GM12891 (cell line): ENCODE results near the gene THAP10.

Source experiments
- DNase-seq: peaks from one replicate; pipeline ENCODE4 v3.0.0; 2011; ENCODE audit warnings: low spot score; ENCODE audit not compliant: insufficient read length
- FAIRE-seq: peaks from 2 replicates; lab custom pipeline; 2011; peaks lifted over from hg19 to GRCh38; lab: Jason Lieb, UNC
- PAX5 ChIP-seq: IDR thresholded peaks from 2 replicates; pipeline ENCODE4 v1.6.1; 2011; ENCODE audit warnings: low read length, moderate library complexity, mild to moderate bottlenecking; ENCODE audit not compliant: insufficient read depth, severe bottlenecking
- POLR2A ChIP-seq: IDR thresholded peaks from 2 replicates; pipeline ENCODE4 v1.6.1; 2011; ENCODE audit warnings: low read depth, low read length, control low read depth
- POLR2AphosphoS5 ChIP-seq: IDR thresholded peaks from 2 replicates; pipeline ENCODE4 v1.6.1; 2011; ENCODE audit warnings: low read depth, low read length, control low read depth
- POU2F2 ChIP-seq: IDR thresholded peaks from 2 replicates; pipeline ENCODE4 v1.6.1; 2011; ENCODE audit warnings: low read depth, mild to moderate bottlenecking, control low read depth, low read length, moderate library complexity
- SPI1 ChIP-seq: IDR thresholded peaks from 2 replicates; pipeline ENCODE4 v1.6.1; 2011; ENCODE audit warnings: low read depth, low read length, control low read depth
- TAF1 ChIP-seq: IDR thresholded peaks from 2 replicates; pipeline ENCODE4 v1.6.1; 2011; ENCODE audit warnings: low read depth, low read length, control low read depth

THAP10 gene

DNA sequence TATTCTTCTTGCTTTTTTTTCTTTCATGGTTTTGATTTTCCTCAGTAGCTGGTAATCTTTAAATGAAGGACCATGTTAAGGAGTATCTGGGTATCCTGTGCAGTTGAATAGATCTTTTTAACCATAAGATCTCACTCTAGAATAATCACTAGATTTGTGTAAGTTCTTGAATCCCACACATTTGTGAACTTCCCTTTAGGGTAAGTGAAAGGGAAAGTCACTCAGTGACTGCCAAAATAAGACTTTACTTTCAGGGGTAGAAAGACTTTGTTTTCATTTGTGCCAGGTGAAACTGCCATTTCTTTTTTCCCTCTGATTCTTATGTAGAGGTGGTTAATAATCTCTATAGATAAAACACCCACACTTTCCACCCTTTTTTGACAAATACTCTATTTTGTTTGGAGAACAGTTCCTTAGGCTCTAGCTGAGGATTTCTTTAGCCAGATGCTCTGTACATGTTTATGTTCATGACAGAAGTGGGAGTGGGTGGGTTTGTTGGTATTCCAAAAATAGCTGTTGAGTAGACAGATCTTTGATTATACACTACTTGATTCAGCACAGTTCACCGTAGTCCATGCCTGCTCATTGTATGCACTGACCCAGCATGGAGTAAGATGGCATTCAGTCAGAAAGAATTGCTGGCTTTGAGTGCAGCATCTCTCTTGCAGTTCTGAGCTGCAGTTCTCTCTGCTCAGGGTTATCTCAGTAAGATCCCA is 28.9 kb upstream of the THAP10 start:
- FAIRE-seq (peak; percentile 54), DNase-seq (no peak)
- TF ChIP-seq SPI1 (no peak), POLR2A (no peak), TAF1 (no peak), POU2F2 (no peak), POLR2AphosphoS5 (no peak), PAX5 (no peak)

DNA sequence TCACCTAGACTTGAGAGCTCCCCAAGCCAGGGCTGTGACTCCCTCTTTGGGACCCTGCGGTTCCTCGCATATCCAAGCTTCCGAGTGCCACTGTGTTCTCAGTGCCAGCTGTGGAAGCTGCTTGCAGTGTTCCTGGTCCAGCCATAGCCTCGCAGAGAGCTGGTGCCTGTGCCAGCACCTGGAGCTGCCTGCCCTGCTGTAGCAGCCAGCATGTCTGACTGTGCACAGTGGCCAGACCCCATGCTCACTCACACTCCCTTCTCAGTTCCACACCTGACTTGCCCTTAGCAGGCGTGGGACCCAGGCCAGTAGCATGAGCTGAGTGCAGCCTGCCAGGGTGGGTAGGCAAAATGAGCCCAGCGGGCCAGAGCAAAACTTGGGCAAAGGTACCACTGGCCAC is 25.7 kb upstream of the THAP10 start:
- no peak for DNase-seq
- FAIRE-seq, result no peak
- TF ChIP-seq PAX5, result no peak

DNA sequence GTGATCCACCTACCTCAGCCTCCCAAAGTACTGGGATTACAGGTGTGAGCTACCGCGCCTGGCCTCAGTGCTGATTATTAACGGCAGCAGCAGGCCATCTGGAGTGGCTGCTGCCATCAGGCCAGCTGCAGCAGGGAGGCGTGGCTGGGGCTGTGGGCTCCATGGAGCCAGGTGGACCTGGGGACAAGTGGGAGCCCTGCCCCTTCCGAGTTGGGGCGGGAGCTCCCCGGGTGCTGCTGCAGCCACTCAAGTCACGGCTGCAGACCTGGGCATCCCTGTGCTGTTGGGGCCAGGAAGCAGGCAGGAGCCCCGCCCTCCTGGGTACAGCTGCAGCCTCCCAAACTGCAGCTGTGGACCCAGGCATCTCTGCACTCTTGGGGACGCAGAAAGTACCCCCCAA is 24.3 kb upstream of the THAP10 start:
- DNase-seq, result no peak
- FAIRE-seq, result no peak
- TF ChIP-seq POLR2A, result no peak
- no peak for TF ChIP-seq POLR2AphosphoS5
- no peak for TF ChIP-seq SPI1
- TF ChIP-seq POU2F2, result no peak
- no peak for TF ChIP-seq TAF1
- TF ChIP-seq PAX5, result no peak

DNA sequence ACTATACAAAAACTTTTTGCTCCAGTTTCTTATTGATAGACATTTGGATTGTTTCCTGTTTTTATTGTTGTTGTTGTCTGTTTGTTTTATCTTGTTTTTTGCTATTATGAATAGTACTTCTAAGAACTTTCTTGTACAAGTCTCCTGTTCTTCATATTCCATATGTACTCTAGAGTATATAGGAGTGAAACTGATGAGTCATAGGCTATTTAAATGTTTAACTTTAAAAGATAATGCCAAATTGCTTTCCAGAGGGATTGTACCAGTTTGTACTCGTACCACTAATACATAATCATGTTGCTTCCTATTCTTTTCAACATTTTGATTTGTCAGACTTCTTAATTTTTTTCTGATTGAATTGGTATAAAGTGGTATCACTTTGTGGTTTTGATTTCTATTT is 20.0 kb upstream of the THAP10 start:
- DNase-seq (no peak), FAIRE-seq (no peak)
- TF ChIP-seq TAF1 (no peak), SPI1 (no peak), PAX5 (no peak), POU2F2 (no peak)

DNA sequence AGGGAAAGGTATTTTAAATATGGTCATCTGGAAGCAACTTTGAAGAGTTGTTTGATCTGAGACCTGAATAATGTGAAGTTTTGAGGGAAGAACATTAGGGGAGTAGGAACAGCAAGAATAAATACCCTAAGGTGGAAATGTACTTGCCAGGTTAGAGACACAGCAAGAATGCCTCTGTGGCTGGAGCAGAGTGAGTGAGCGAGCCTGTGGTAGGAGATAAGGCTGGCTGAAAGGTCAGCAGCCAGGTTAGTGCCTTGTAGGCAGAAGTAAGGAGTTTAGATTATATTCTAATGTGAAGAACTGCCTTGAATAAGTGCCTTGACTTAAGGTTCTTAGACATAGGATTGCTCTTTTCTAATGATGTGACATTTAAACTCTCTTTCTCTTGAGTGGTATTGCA is 18.7 kb upstream of the THAP10 start:
- FAIRE-seq (no peak), DNase-seq (no peak)
- TF ChIP-seq TAF1 (no peak), POU2F2 (no peak), POLR2A (no peak), PAX5 (no peak), POLR2AphosphoS5 (no peak), SPI1 (no peak)

DNA sequence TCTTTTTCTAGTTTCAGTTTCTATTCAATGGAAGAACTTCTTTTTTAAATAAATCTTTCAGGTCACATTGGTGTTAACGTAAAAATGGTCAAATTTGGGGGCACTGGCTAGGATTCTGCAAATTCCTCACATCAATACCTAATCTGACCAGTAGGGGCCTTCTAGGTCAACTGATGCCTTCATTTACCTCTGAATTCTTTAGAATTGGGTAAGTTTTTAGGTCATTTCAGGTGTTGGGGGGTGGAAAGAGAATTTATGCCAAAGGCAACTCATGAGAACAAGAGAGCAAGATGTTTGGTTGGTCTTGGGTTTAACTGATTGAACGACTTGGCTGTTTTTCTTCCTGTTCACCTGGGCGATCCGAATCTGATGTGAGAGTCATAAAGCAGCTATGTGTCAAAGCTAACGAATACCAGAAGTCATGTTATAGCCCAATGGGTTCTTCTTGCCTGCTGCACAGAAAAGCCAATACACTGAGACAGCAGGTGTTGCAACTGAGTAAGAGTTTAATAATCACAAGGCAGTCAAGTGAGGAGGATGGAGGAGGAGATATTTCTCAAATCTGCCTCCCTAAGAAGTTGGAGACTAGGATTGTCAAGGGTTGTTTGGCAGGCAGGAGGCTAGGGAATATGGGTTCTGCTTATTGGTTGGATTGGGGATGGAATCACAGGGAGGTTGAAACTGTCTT is 15.7 kb upstream of the THAP10 start:
- FAIRE-seq (no peak), DNase-seq (no peak)
- no peak for TF ChIP-seq SPI1
- TF ChIP-seq PAX5, result no peak
- no peak for TF ChIP-seq TAF1
- TF ChIP-seq POU2F2, result no peak
- no peak for TF ChIP-seq POLR2AphosphoS5
- no peak for TF ChIP-seq POLR2A

DNA sequence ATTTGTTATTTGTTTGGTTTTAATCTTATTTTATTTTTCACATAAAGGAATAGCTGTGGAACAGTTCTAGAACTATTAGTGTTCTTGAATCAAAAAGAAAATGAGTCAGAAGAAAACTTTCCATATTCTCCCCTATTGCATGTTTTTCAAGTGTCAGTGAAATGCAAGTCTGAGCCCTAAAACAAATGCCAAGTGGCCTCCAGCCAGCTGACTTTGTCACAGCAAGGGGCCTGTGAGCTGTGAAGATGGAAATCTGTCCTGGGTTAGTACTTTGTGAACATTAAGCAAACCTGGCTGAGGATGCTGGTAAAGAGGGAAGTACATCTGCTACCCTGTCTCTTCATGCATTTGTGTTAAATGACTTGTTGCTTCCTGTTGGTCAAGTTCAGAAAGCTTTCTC is 14.6 kb upstream of the THAP10 start:
- FAIRE-seq (no peak), DNase-seq (no peak)
- TF ChIP-seq TAF1 (no peak), SPI1 (no peak), POU2F2 (no peak), POLR2AphosphoS5 (no peak), POLR2A (no peak), PAX5 (no peak)

DNA sequence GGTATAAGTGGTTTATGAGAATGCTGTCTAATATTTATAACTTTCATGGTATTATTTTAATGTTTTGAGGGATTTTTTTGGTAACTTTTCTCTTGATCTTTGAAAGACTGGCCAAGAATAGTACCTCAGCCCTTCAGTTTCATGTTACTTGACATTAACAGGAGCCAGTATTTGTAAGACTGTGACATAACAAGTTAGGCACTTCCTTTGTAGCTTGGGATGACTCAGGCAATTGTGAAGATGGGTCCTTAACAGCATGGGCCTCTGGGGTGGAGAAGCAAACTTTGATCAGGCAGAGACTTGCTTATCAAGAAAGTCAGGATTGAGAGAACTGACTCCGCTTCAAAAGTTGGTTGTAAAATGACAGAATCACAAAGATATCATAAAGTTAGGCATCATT is 9.9 kb upstream of the THAP10 start:
- no peak for TF ChIP-seq TAF1
- no peak for TF ChIP-seq POLR2AphosphoS5
- no peak for TF ChIP-seq POLR2A
- TF ChIP-seq POU2F2, result no peak
- DNase-seq, result no peak
- FAIRE-seq, result no peak

DNA sequence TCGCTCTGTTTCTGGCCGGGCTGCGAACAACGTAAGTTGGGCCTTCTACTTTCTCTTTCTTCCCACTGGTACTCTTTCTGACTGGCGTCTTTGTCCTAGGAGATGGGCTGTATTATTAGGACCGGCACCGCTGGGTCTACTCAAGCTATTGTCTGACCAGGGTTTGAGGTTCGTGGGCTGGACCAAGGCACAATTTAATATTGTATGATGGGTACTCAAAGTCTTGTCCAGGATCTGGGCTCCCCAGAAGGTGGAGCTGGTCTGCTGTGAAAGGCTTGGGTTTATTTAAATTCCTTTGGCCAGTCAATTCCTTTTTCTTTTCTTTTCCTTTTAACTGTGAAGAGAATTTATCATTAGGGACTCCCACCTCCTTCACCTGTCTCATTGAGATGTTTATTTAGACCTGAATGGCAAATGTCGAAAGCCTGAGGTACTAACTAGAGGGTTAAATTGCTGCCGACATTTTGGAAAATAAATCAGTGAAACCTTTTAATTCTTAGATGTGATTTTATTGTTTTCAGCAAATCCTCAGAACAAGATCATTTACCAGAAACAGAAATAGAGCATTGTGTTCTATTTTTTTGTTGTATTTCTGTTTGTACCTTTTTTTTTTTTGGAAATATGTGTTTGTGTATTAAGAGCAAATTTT is 803 bp upstream of the THAP10 start:
- TF ChIP-seq POU2F2, result no peak
- TF ChIP-seq POLR2AphosphoS5, result no peak
- no peak for TF ChIP-seq SPI1
- no peak for TF ChIP-seq TAF1
- TF ChIP-seq PAX5, result no peak
- TF ChIP-seq POLR2A, result no peak
- DNase-seq, result no peak

DNA sequence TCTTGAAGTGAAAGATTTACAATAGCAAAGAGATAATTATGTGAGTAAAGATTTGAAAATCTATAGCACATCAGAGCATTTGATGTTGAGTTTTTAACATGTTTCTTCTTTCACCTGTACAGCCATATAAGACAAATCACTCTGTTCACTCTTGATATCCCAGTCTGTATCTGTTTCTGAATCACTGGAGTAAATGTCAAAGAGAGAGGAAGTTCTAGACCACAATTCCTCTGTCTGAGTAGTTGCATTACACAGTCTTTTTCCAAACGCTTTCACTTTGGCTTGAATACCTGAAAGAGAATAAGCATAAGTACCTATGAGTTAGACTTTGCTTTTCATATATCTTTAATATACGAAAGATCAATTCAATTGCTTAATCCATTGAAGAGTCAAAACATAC is 9.9 kb downstream of the THAP10 start:
- TF ChIP-seq POU2F2 (no peak), POLR2A (no peak), SPI1 (0 out of 2 replicates have a peak, but pooled peaks have one; percentile 18)
- no peak for DNase-seq
- no peak for FAIRE-seq

More for the DNA sequence above, 803 bp upstream of the THAP10 start:
- no peak for FAIRE-seq
